H1 (cell line): Measurements from ENCODE around the gene CELF4. TPM values are rescaled to one million over a fixed set of nuclear protein-coding genes. Genes with fewer than 3 reads are reported as not detected.

Experiments
- CTCF ChIA-PET: fragments of 300-600 bp; sonication (Branson Sonifier 250); formaldehyde crosslinking; loops from one replicate; lab custom pipeline; 2021; ENCODE audit not compliant: partially characterized antibody; lab: Charles Lee
- POLR2A ChIA-PET: fragments of 300-600 bp; sonication (Branson Sonifier 250); formaldehyde crosslinking; loops from one replicate; lab custom pipeline; 2021; ENCODE audit warnings: inconsistent platforms; ENCODE audit not compliant: partially characterized antibody; lab: Charles Lee
- DNase-seq, 2 experiments: peaks; one replicate each; pipeline versions ENCODE4 v3.0.0 to v3.0.0-alpha.2; 2010 to 2022; ENCODE audit warnings: low spot score in 2 of 2, low read depth in 1 of 2, mixed read lengths in 1 of 2
- FAIRE-seq: peaks from 2 replicates; lab custom pipeline; 2011; peaks lifted over from hg19 to GRCh38; lab: Jason Lieb, UNC
- H2AFZ ChIP-seq: 2 replicates; pipeline ENCODE4 v1.8.1; 2012; ENCODE audit warnings: low read length, inconsistent platforms
- H2AK5ac ChIP-seq: 2 replicates; pipeline ENCODE4 v1.6.1; 2013; ENCODE audit warnings: low read depth, low read length
- H2BK120ac ChIP-seq: replicated peaks from 2 replicates; pipeline ENCODE3; 2013; ENCODE audit warnings: low read depth, low read length, inconsistent platforms
- H2BK12ac ChIP-seq: 2 replicates; pipeline ENCODE4 v1.6.1; 2013; ENCODE audit warnings: low read depth, low read length
- H2BK15ac ChIP-seq: 2 replicates; pipeline ENCODE4 v1.6.1; 2013; ENCODE audit warnings: low read length
- H2BK20ac ChIP-seq: 2 replicates; pipeline ENCODE4 v1.6.1; 2013; ENCODE audit warnings: low read length
- H2BK5ac ChIP-seq: 2 replicates; pipeline ENCODE4 v1.6.1; 2013; ENCODE audit warnings: low read depth, low read length
- H3K14ac ChIP-seq: 2 replicates; pipeline ENCODE4 v1.6.1; 2013; ENCODE audit warnings: inconsistent platforms; ENCODE audit not compliant: insufficient read length
- H3K18ac ChIP-seq: 2 replicates; pipeline ENCODE4 v1.6.1; 2013; ENCODE audit warnings: low read length; ENCODE audit errors: extremely low read depth
- H3K23ac ChIP-seq: 2 replicates; pipeline ENCODE4 v1.6.1; 2013; ENCODE audit warnings: inconsistent platforms; ENCODE audit not compliant: insufficient read length
- H3K23me2 ChIP-seq: 2 replicates; pipeline ENCODE4 v1.6.1; 2013; ENCODE audit warnings: low read depth, low read length
- H3K27ac ChIP-seq: 2 replicates; pipeline ENCODE4 v1.6.1; 2011; ENCODE audit warnings: low read depth, low read length, inconsistent platforms
- H3K27me3 ChIP-seq, 4 experiments: replicated peaks in 1 of 4; 1 replicate in 1 of 4; 2 replicates in 3 of 4; pipeline versions ENCODE4 v1.6.1 to v1.8.1; 2011 to 2013; ENCODE audit warnings: low read length in 3 of 4, mild to moderate bottlenecking in 3 of 4, inconsistent platforms in 2 of 4, mixed read lengths in 2 of 4, moderate library complexity in 1 of 4; ENCODE audit not compliant: control insufficient read depth in 3 of 4, insufficient read depth in 3 of 4; ENCODE audit errors: extremely low read depth in 1 of 4
- H3K36me3 ChIP-seq, 4 experiments: 2 replicates each; pipeline versions ENCODE4 v1.6.1 to v1.8.1; 2011 to 2013; ENCODE audit warnings: mild to moderate bottlenecking in 4 of 4, low read length in 3 of 4, moderate library complexity in 2 of 4, control low read depth in 1 of 4, inconsistent platforms in 1 of 4; ENCODE audit not compliant: insufficient read depth in 4 of 4, control insufficient read depth in 2 of 4
- H3K4ac ChIP-seq: replicated peaks from 2 replicates; pipeline ENCODE3; 2013; ENCODE audit warnings: low read length, low read depth, mixed read lengths, inconsistent platforms; ENCODE audit not compliant: insufficient read length
- H3K4me1 ChIP-seq, 4 experiments: replicated peaks in 1 of 4; 1 replicate in 1 of 4; 2 replicates in 3 of 4; pipeline versions ENCODE4 v1.6.1 to v1.8.1; 2011 to 2013; ENCODE audit warnings: low read length in 3 of 4, inconsistent platforms in 2 of 4, mixed read lengths in 1 of 4; ENCODE audit not compliant: insufficient read depth in 4 of 4, control insufficient read depth in 3 of 4
- H3K4me2 ChIP-seq, 2 experiments: 2 replicates each; pipeline versions ENCODE4 v1.6.1 to v1.8.1; 2011 to 2013; ENCODE audit warnings: low read depth in 2 of 2, low read length in 2 of 2, control low read depth in 1 of 2, inconsistent platforms in 1 of 2, mild to moderate bottlenecking in 1 of 2; ENCODE audit not compliant: insufficient read depth in 1 of 2
- H3K4me3 ChIP-seq, 4 experiments: fragments of 200-600, 300-600 bp in 1 of 4; sonication (generic), shearing (Covaris generic), sonication (Bioruptor Twin) in 1 of 4; 2 replicates each; pipeline versions ENCODE4 v1.5.1 to v1.8.1; 2011 to 2016; ENCODE audit warnings: low read length in 4 of 4, low read depth in 3 of 4, control low read depth in 2 of 4, inconsistent platforms in 2 of 4, mild to moderate bottlenecking in 2 of 4, mixed read lengths in 1 of 4, moderate library complexity in 1 of 4; ENCODE audit not compliant: insufficient read depth in 2 of 4; ENCODE audit errors: extremely low read depth in 1 of 4
- H3K56ac ChIP-seq: replicated peaks from 2 replicates; pipeline ENCODE3; 2013; ENCODE audit warnings: low read depth, mild to moderate bottlenecking, mixed read lengths, low read length, inconsistent platforms; ENCODE audit not compliant: insufficient read length
- H3K79me1 ChIP-seq: 2 replicates; pipeline ENCODE4 v1.6.1; 2013; ENCODE audit warnings: low read depth, low read length, control low read depth
- H3K79me2 ChIP-seq, 2 experiments: 2 replicates each; pipeline versions ENCODE4 v1.6.1 to v1.8.1; 2012 to 2013; ENCODE audit warnings: low read length in 2 of 2, mild to moderate bottlenecking in 2 of 2, inconsistent platforms in 1 of 2; ENCODE audit not compliant: insufficient read depth in 2 of 2, control insufficient read depth in 1 of 2
- H3K9ac ChIP-seq, 4 experiments: replicated peaks in 1 of 4; 1 replicate in 1 of 4; 2 replicates in 3 of 4; pipeline versions ENCODE4 v1.6.1 to v1.8.1; 2011 to 2013; ENCODE audit warnings: low read depth in 3 of 4, low read length in 3 of 4, control low read depth in 2 of 4, mild to moderate bottlenecking in 2 of 4, moderate library complexity in 2 of 4, inconsistent platforms in 1 of 4; ENCODE audit errors: extremely low read depth in 1 of 4
- H3K9me3 ChIP-seq, 2 experiments: 2 replicates each; pipeline versions ENCODE4 v1.6.1 to v1.8.1; 2012 to 2013; ENCODE audit warnings: mild to moderate bottlenecking in 2 of 2, moderate library complexity in 2 of 2, control low read depth in 1 of 2, inconsistent platforms in 1 of 2, low read depth in 1 of 2, low read length in 1 of 2, mixed read lengths in 1 of 2; ENCODE audit not compliant: insufficient read depth in 2 of 2
- H4K20me1 ChIP-seq, 2 experiments: replicated peaks in 1 of 2; 2 replicates each; pipeline versions ENCODE3 to v1.8.1; 2011 to 2013; ENCODE audit warnings: inconsistent platforms in 2 of 2, low read length in 2 of 2, mild to moderate bottlenecking in 1 of 2; ENCODE audit not compliant: insufficient read depth in 2 of 2, control insufficient read depth in 1 of 2
- H4K5ac ChIP-seq: 2 replicates; pipeline ENCODE4 v1.6.1; 2013; ENCODE audit warnings: low read length, low read depth, mixed read lengths, inconsistent platforms; ENCODE audit not compliant: insufficient read length
- H4K8ac ChIP-seq: 2 replicates; pipeline ENCODE4 v1.8.0; 2013; ENCODE audit warnings: mild to moderate bottlenecking, moderate library complexity, low read length, inconsistent platforms; ENCODE audit not compliant: insufficient read depth; ENCODE audit errors: extremely low read depth
- H4K91ac ChIP-seq: replicated peaks from 2 replicates; pipeline ENCODE3; 2013; ENCODE audit warnings: low read length, mixed read lengths, inconsistent platforms; ENCODE audit not compliant: insufficient read length
- EZH2 ChIP-seq: fragments of 200-600 bp; sonication (generic); IDR thresholded peaks from 2 replicates; pipeline ENCODE4 v1.7.1; 2012; ENCODE audit warnings: low read depth, mild to moderate bottlenecking, moderate library complexity, low read length, inconsistent platforms; ENCODE audit not compliant: severe bottlenecking
- NRF1 ChIP-seq: IDR thresholded peaks from 2 replicates; pipeline ENCODE4 v1.6.1; 2011; ENCODE audit warnings: mild to moderate bottlenecking, low read depth, low read length, improper control_type of control experiment
- RAD21 ChIP-seq, 2 experiments: IDR thresholded peaks in 1 of 2; conservative IDR thresholded peaks in 1 of 2; 2 replicates each; pipeline ENCODE4 v1.6.1; 2011; ENCODE audit warnings: low read depth in 2 of 2, low read length in 2 of 2, improper control_type of control experiment in 1 of 2, inconsistent platforms in 1 of 2, mild to moderate bottlenecking in 1 of 2, moderate library complexity in 1 of 2
- ZNF274 ChIP-seq: IDR thresholded peaks from 2 replicates; pipeline ENCODE4 v1.7.0; 2012; ENCODE audit warnings: low read length, borderline replicate concordance; ENCODE audit errors: extremely low read depth
- WGBS, 2 experiments: shearing (Covaris generic) in 1 of 2; methylation state at CpG; one replicate each; pipeline versions ENCODE4 v1.1.6 to v1.1.7; 2013 to 2015; ENCODE audit warnings: low lambda C conversion rate in 2 of 2, mixed read lengths in 2 of 2, inconsistent platforms in 1 of 2, low coverage in 1 of 2, missing lambda C conversion rate in 1 of 2; ENCODE audit not compliant: insufficient replicate concordance in 2 of 2, insufficient coverage in 1 of 2, insufficient read length in 1 of 2; ENCODE audit errors: extremely low coverage in 1 of 2, missing lambda C conversion rate in 1 of 2; 5-methylcytosine and 5-hydroxymethylcytosine counted together
- polyA plus RNA-seq, 7 experiments: library from polyadenylated mRNA; depleted of rRNA in 3 of 7; stranded (reverse) in 5 of 7; unstranded in 2 of 7; fragments of >200 nt in 5 of 7; fragments of 200-250 nt in 2 of 7; gene quantifications; 1 replicate in 5 of 7; 2 replicates in 1 of 7; 4 replicates in 1 of 7; pipeline versions ENCODE4 v1.2.1 to v1.2.3, GENCODE V29; 2011 to 2013; ENCODE audit warnings: missing spikeins in 2 of 7, mixed read lengths in 2 of 7
- total RNA-seq: library from RNA; stranded (reverse); fragmentation: NEBNext Ultra II Directional; extraction: Animal tissue kit (Norgen Biotek cat#: 25700); gene quantifications from 2 replicates; pipeline ENCODE4 v1.2.1, GENCODE V29; 2021

Gene CELF4
- total and polyA plus RNA-seq, 2 of the 8 experiments (the other 6 are each of a cell fraction or from before 2014, with no cell fraction given): 1.6 to 3.4 TPM

- peaks cover 2% of the 10 kb centered on the region for H3K23me2 ChIP-seq
- H3K79me2 ChIP-seq: no peaks in the 10 kb centered on the region
- no peak overlapping the region for H2AFZ ChIP-seq
- H3K79me1 ChIP-seq: no peaks in the 10 kb centered on the region
- H2BK120ac ChIP-seq: no peak overlapping the region
- no peak overlapping the region for H4K8ac ChIP-seq
- no peak overlapping the region for H3K23ac ChIP-seq
- ChIA-PET POLR2A (interaction anchor here (1.2 kb wide), 1 partner anchor 39 kb away, joined by 3 read pairs; no protein-coding TSS in a partner anchor), CTCF (interaction anchor here (0.6 to 13.4 kb wide), 19 partner anchors 14 to 331 kb away, joined by 3 to 144 read pairs (median 8); no protein-coding TSS in a partner anchor)
- no peaks in the 10 kb centered on the region for H3K27me3 ChIP-seq
- H3K4ac ChIP-seq: no peak overlapping the region
- no peak overlapping the region for H3K4me3 ChIP-seq
- H4K5ac ChIP-seq: no peak overlapping the region
- no peak for DNase-seq
- FAIRE-seq: no peak
- peaks cover 3 to 20% (median 14%) of the 10 kb centered on the region in 4 experiments for H3K4me1 ChIP-seq
- TF ChIP-seq EZH2 (no peak), RAD21 (IDR thresholded peaks at IDR 0.05 in 1 of 2, conservative IDR thresholded peaks at IDR 0.05 in 1 of 2; ENCODE audit: low read depth in 2 of 2, low read length in 2 of 2) (no peak), NRF1 (no peak), ZNF274 (no peak)
- H2BK15ac ChIP-seq: no peak overlapping the region
- WGBS, 2 experiments: 89% methylated on average over 10 of the region's 10 CpGs; no CpG with 5 or more reads in 1 of the 2 experiments
- H3K36me3 ChIP-seq: no peaks in the 10 kb centered on the region
- peak overlapping the region; percentile 12; the same call in 1 of the 2 replicates for H2BK12ac ChIP-seq
- H3K56ac ChIP-seq: no peak overlapping the region
- H4K91ac ChIP-seq: no peak overlapping the region
- no peak overlapping the region for H2BK20ac ChIP-seq
- H2AK5ac ChIP-seq: no peak overlapping the region
- H3K14ac ChIP-seq: no peak overlapping the region
- H3K9me3 ChIP-seq: no peaks in the 10 kb centered on the region
- no peak overlapping the region for H3K18ac ChIP-seq
- H2BK5ac ChIP-seq: no peak overlapping the region
- no peaks in the 10 kb centered on the region for H4K20me1 ChIP-seq
- no peak overlapping the region for H3K27ac ChIP-seq
- H3K4me2 ChIP-seq: no peak overlapping the region
- H3K9ac ChIP-seq: no peak overlapping the region
Observed at GRCh38 chr18:37445836-37446235, 119.8 kb downstream of the CELF4 start.
